Spinal cord (tissue), 10 donors: ENCODE results near the gene IPO11. TPM values are rescaled to one million over a fixed set of nuclear protein-coding genes. Genes with fewer than 3 reads are reported as not detected.

Experiments used
- DNase-seq, 6 donors: peaks; one replicate each; pipeline versions ENCODE4 v3.0.0 to v3.0.0-alpha.2; 2013 to 2015; ENCODE audit warnings: low spot score in 6 of 6, low read depth in 4 of 6
- H3K27ac ChIP-seq: one replicate; pipeline ENCODE4 v1.5.1; 2013; ENCODE audit warnings: low read depth, low read length, control low read depth
- H3K27me3 ChIP-seq: one replicate; pipeline ENCODE4 v1.6.1; 2013; ENCODE audit warnings: low read length; ENCODE audit not compliant: control insufficient read depth, insufficient read depth
- H3K36me3 ChIP-seq: one replicate; pipeline ENCODE4 v1.6.1; 2013; ENCODE audit warnings: low read length; ENCODE audit not compliant: control insufficient read depth, insufficient read depth
- H3K4me1 ChIP-seq: one replicate; pipeline ENCODE4 v1.6.1; 2013; ENCODE audit warnings: low read length; ENCODE audit not compliant: control insufficient read depth, insufficient read depth
- H3K4me3 ChIP-seq: one replicate; pipeline ENCODE4 v1.5.1; 2013; ENCODE audit warnings: low read depth, low read length, control low read depth
- H3K9me3 ChIP-seq: one replicate; pipeline ENCODE4 v1.6.1; 2013; ENCODE audit warnings: low read length; ENCODE audit not compliant: control insufficient read depth, insufficient read depth
- WGBS: methylation state at CpG from one replicate; pipeline ENCODE4 v1.1.5; 2013; ENCODE audit warnings: missing lambda C conversion rate; ENCODE audit not compliant: insufficient coverage; 5-methylcytosine and 5-hydroxymethylcytosine counted together
- polyA plus RNA-seq, 2 donors: library from polyadenylated mRNA; unstranded; fragments of 120-200 nt; gene quantifications; one replicate each; pipeline ENCODE4 v1.2.1, GENCODE V29; 2013; ENCODE audit not compliant: insufficient read length in 2 of 2
- total RNA-seq, 2 donors: library from RNA; depleted of rRNA in 1 of 2; stranded (reverse); fragments of 120-200 nt in 1 of 2; fragments of >200 nt in 1 of 2; gene quantifications; one replicate each; pipeline versions ENCODE4 v1.2.3 to v1.2.4, GENCODE V29; 2013 to 2014
- donor health status: healthy.

The IPO11 gene
- total and polyA plus RNA-seq, 4 donors, result 19.1 to 43.8 (median 23.9) TPM

DNA sequence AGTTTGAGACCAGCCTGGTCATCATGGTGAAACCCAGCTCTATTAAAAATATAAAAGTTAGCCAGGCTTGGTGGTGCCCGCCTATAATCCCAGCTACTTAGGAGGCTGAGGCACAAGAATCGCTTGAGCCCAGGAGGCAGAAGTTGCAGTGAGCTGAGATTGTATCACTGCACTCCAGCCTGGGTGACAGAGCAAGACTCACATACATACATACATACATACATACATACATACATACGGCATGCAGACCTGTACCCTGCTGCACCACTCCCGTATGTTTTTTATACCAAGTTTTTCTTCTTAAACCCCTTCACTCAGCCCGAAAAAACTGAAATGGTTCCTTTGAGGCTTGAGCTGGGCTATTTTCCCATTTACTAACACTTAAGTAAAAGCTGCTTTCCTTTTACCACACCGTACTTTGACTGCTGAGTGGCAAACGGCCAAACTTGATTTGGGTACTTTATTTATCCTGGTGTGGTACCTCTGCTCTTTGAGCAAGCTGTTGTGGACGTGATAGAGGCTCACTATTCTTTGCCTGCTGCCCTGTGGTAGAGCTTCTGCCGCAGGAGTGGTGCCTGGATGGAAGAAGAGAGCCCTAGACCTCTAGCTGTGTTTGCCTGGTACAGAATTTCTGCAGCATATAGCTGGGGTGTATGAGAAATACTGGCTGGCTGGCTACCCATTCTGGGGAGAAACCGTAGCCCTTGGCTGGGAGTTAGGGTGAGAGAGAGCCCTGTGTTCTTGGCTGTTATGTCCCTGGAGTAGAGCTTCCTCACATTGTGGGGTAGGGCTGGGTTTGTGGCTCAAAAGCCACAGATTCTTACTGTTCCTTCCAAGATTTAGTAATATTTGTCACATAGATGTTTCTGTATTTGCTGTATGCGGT lies 19.4 kb downstream of the IPO11 start:
- Histone ChIP-seq H3K27ac (no peak overlapping the region), H3K9me3 (no peaks in the 10 kb centered on the region), H3K4me3 (no peak overlapping the region), H3K27me3 (no peaks in the 10 kb centered on the region), H3K4me1 (peaks cover 3% of the 10 kb centered on the region), H3K36me3 (no peaks in the 10 kb centered on the region)
- DNase-seq, result peak in 1 of 6 donors; percentile 21
- 80% methylated on average over 8 of the region's 11 CpGs for WGBS

DNA sequence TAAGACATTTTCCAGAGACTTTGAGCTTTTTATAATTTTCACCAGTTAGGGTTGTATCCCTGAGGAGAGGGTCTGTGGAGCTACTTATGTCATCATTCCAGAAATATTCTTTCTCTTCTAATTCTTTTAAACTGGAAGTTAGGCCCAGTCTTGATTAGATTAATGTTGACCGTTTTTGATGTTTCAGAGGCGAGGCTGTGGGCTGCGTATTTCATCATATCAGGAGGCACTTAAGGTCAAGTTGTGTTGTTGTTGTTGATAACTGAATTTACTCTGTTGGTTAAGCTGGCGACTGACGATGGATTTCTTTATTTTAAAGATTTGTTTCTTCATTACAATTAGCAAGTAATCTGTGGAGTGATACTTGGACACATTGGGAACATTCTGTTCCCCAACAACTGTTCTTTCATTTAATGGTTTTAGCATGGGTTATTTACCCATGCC lies 20.1 kb downstream of the IPO11 start:
- peak in 1 of 6 donors; percentile 11 for DNase-seq
- H3K27ac ChIP-seq, result no peak overlapping the region
- no CpG with 5 or more reads among the region's 5 CpGs for WGBS
- no peaks in the 10 kb centered on the region for H3K36me3 ChIP-seq
- no peaks in the 10 kb centered on the region for H3K9me3 ChIP-seq
- H3K4me1 ChIP-seq, result peaks cover 3% of the 10 kb centered on the region
- no peaks in the 10 kb centered on the region for H3K27me3 ChIP-seq
- no peak overlapping the region for H3K4me3 ChIP-seq

- no peaks in the 10 kb centered on the region for H3K9me3 ChIP-seq
- DNase-seq, result no peak
- no peaks in the 10 kb centered on the region for H3K27me3 ChIP-seq
- no peak overlapping the region for H3K4me3 ChIP-seq
- WGBS, result 92% methylated on average over 2 of the region's 5 CpGs
- no peak overlapping the region for H3K27ac ChIP-seq
- no peaks in the 10 kb centered on the region for H3K4me1 ChIP-seq
- H3K36me3 ChIP-seq, result peaks cover 12% of the 10 kb centered on the region
These were observed 36.0 kb downstream of the IPO11 start for GRCh38 chr5:62448528-62448927.

DNA sequence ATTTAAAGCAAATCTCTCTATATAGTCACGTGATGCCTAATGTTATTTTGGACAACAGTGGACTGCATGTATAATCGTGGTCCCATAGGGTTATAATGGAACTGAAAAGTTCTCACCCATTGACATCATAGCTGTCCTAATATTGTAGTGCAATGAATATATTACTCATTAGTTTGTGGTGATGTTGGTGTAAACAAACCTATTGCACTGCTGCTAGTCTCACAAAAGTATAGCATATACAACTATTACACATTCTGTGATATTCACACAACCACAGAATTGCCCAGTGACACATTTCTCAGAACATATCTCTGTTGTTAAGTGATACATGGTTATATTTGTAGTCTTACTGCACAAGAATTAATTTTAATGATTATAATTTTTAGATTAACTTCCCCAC lies 37.7 kb downstream of the IPO11 start:
- WGBS, result no CpG with 5 or more reads among the region's 2 CpGs

GRCh38 chr5:62457071-62457470 lies 44.5 kb downstream of the IPO11 start:
- Histone ChIP-seq H3K9me3 (no peaks in the 10 kb centered on the region), H3K36me3 (peaks cover 9% of the 10 kb centered on the region), H3K27me3 (no peaks in the 10 kb centered on the region), H3K27ac (no peak overlapping the region), H3K4me1 (no peaks in the 10 kb centered on the region), H3K4me3 (no peak overlapping the region)
- no CpG with 5 or more reads among the region's 1 CpG for WGBS
- DNase-seq, result no peak

More for the DNA sequence above, 37.7 kb downstream of the IPO11 start:
- no peak for DNase-seq
- H3K27me3 ChIP-seq, result no peaks in the 10 kb centered on the region
- H3K4me1 ChIP-seq, result no peaks in the 10 kb centered on the region
- H3K27ac ChIP-seq, result no peak overlapping the region
- H3K36me3 ChIP-seq, result peaks cover 9% of the 10 kb centered on the region
- no peaks in the 10 kb centered on the region for H3K9me3 ChIP-seq
- no peak overlapping the region for H3K4me3 ChIP-seq

DNA sequence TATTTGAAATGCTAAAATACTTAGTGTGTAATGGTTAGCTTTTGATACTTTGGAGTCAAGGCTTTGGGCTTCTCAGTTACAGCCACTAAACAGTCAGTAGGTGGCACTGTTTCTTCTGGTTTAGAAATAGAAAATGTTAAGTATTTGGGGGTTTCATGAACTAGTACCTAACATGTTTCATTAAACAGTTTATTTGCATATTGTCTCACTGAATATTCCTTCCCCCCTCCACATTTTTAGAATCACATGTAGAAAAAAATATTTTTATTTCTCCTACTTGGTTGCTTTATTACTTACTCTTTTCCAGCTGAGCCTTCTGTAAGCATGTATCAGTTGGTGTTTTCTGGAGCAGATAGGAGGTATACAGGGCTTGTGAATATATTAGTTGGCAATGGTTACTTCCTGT lies 48.0 kb downstream of the IPO11 start:
- H3K4me3 ChIP-seq, result no peak overlapping the region
- H3K9me3 ChIP-seq, result no peaks in the 10 kb centered on the region
- peak in 5 of 6 donors; percentile 22 to 93 (median 32) for DNase-seq
- H3K36me3 ChIP-seq, result peaks cover 3% of the 10 kb centered on the region
- H3K27me3 ChIP-seq, result no peaks in the 10 kb centered on the region
- H3K27ac ChIP-seq, result no peak overlapping the region
- no peaks in the 10 kb centered on the region for H3K4me1 ChIP-seq

- Histone ChIP-seq H3K4me3 (no peak overlapping the region), H3K9me3 (no peaks in the 10 kb centered on the region), H3K4me1 (no peaks in the 10 kb centered on the region), H3K27ac (no peak overlapping the region), H3K36me3 (no peaks in the 10 kb centered on the region), H3K27me3 (no peaks in the 10 kb centered on the region)
- no peak for DNase-seq
- WGBS, result no CpG with 5 or more reads among the region's 4 CpGs
These were observed 49.0 kb downstream of the IPO11 start for GRCh38 chr5:62461561-62461960.

GRCh38 chr5:62465985-62466925 lies 53.7 kb downstream of the IPO11 start:
- peaks cover 5% of the 10 kb centered on the region for H3K36me3 ChIP-seq
- H3K4me1 ChIP-seq, result no peaks in the 10 kb centered on the region
- H3K27me3 ChIP-seq, result no peaks in the 10 kb centered on the region
- H3K27ac ChIP-seq, result no peak overlapping the region
- DNase-seq, result peak in 2 of 6 donors; percentile 30 to 33
- no peaks in the 10 kb centered on the region for H3K9me3 ChIP-seq
- no CpG with 5 or more reads among the region's 6 CpGs for WGBS
- no peak overlapping the region for H3K4me3 ChIP-seq

- Histone ChIP-seq H3K4me3 (no peak overlapping the region), H3K27ac (no peak overlapping the region), H3K9me3 (no peaks in the 10 kb centered on the region), H3K27me3 (no peaks in the 10 kb centered on the region), H3K4me1 (no peaks in the 10 kb centered on the region), H3K36me3 (no peaks in the 10 kb centered on the region)
- no CpG with 5 or more reads among the region's 1 CpG for WGBS
- no peak for DNase-seq
These were observed 60.6 kb downstream of the IPO11 start for GRCh38 chr5:62473209-62473608.
